CD14-positive monocyte (primary cell): Measurements from ENCODE around the gene CATSPERZ. TPM values are rescaled to one million over a fixed set of nuclear protein-coding genes. Genes with fewer than 3 reads are reported as not detected.

ENCODE experiments used
- DNase-seq, 3 donors: peaks; one replicate each; pipeline ENCODE4 v3.0.0-alpha.2; 2011 to 2022
- H2AFZ ChIP-seq: 2 replicates; pipeline ENCODE4 v1.6.0; 2012; ENCODE audit warnings: mild to moderate bottlenecking, low read depth, low read length, inconsistent platforms; ENCODE audit not compliant: insufficient read depth, poor library complexity, severe bottlenecking
- H3K27ac ChIP-seq, 2 donors: 1 replicate in 1 of 2; 2 replicates in 1 of 2; pipeline ENCODE4 v1.5.1; 2012 to 2013; ENCODE audit warnings: low read length in 2 of 2, control low read depth in 1 of 2, inconsistent platforms in 1 of 2, low read depth in 1 of 2, mild to moderate bottlenecking in 1 of 2
- H3K27me3 ChIP-seq, 2 donors: one replicate each; pipeline versions ENCODE4 v1.6.0 to v1.6.1; 2011 to 2013; ENCODE audit warnings: low read length in 2 of 2; ENCODE audit not compliant: control insufficient read depth in 2 of 2, insufficient read depth in 2 of 2
- H3K36me3 ChIP-seq, 2 donors: replicated peaks in 1 of 2; 1 replicate in 1 of 2; 2 replicates in 1 of 2; pipeline versions ENCODE4 v1.5.1 to v1.6.1; 2012 to 2013; ENCODE audit warnings: low read length in 2 of 2, control low read depth in 1 of 2, inconsistent platforms in 1 of 2, mild to moderate bottlenecking in 1 of 2; ENCODE audit not compliant: insufficient read depth in 2 of 2, control insufficient read depth in 1 of 2
- H3K4me1 ChIP-seq, 2 donors: 1 replicate in 1 of 2; 2 replicates in 1 of 2; pipeline versions ENCODE4 v1.5.1 to v1.6.1; 2012 to 2013; ENCODE audit warnings: low read length in 2 of 2, control low read depth in 1 of 2, inconsistent platforms in 1 of 2, mild to moderate bottlenecking in 1 of 2, moderate library complexity in 1 of 2; ENCODE audit not compliant: insufficient read depth in 2 of 2, control insufficient read depth in 1 of 2
- H3K4me2 ChIP-seq: replicated peaks from 2 replicates; pipeline ENCODE3; 2012; ENCODE audit warnings: low read length, moderate library complexity, mild to moderate bottlenecking; ENCODE audit not compliant: poor library complexity, severe bottlenecking; ENCODE audit errors: extremely low read depth
- H3K4me3 ChIP-seq, 3 experiments: fragments of 200-600 bp in 1 of 3; sonication (generic) in 1 of 3; replicated peaks in 1 of 3; 1 replicate in 2 of 3; 2 replicates in 1 of 3; pipeline ENCODE4 v1.5.1; 2011 to 2013; ENCODE audit warnings: low read length in 3 of 3, mild to moderate bottlenecking in 3 of 3, control low read depth in 2 of 3, low read depth in 2 of 3, inconsistent platforms in 1 of 3, moderate library complexity in 1 of 3
- H3K79me2 ChIP-seq: 2 replicates; pipeline ENCODE4 v1.6.0; 2012; ENCODE audit warnings: mild to moderate bottlenecking, control low read depth, inconsistent platforms, low read length, moderate library complexity; ENCODE audit not compliant: insufficient read depth
- H3K9ac ChIP-seq: 2 replicates; pipeline ENCODE4 v1.6.0; 2017; ENCODE audit warnings: low read length, mild to moderate bottlenecking; ENCODE audit not compliant: insufficient read depth, poor library complexity, severe bottlenecking
- H3K9me3 ChIP-seq, 2 donors: replicated peaks in 1 of 2; 1 replicate in 1 of 2; 2 replicates in 1 of 2; pipeline versions ENCODE4 v1.5.1 to v1.6.1; 2012 to 2013; ENCODE audit warnings: low read length in 2 of 2, control low read depth in 1 of 2; ENCODE audit not compliant: control insufficient read depth in 1 of 2, insufficient read depth in 1 of 2
- H4K20me1 ChIP-seq: 2 replicates; pipeline ENCODE4 v1.6.0; 2012; ENCODE audit warnings: mild to moderate bottlenecking, low read length, control low read depth, moderate library complexity; ENCODE audit not compliant: insufficient read depth
- H3K27ac Mint-ChIP-seq, 7 donors: one replicate each; pipeline ENCODE4 v1.8.0; 2020; ENCODE audit warnings: mild to moderate bottlenecking in 7 of 7, mixed read lengths in 7 of 7, moderate library complexity in 6 of 7, inconsistent platforms in 2 of 7
- H3K27me3 Mint-ChIP-seq, 3 donors: one replicate each; pipeline ENCODE4 v1.8.0; 2021 to 2022; ENCODE audit warnings: low read depth in 3 of 3, mild to moderate bottlenecking in 3 of 3, mixed read lengths in 3 of 3, moderate library complexity in 3 of 3, inconsistent platforms in 1 of 3
- H3K36me3 Mint-ChIP-seq, 2 donors: one replicate each; pipeline ENCODE4 v1.8.0; 2020; ENCODE audit warnings: mixed read lengths in 2 of 2, inconsistent platforms in 1 of 2, mild to moderate bottlenecking in 1 of 2
- H3K4me1 Mint-ChIP-seq: one replicate; pipeline ENCODE4 v1.8.0; 2020; ENCODE audit warnings: mild to moderate bottlenecking, mixed read lengths
- H3K4me3 Mint-ChIP-seq, 2 donors: one replicate each; pipeline ENCODE4 v1.8.0; 2020; ENCODE audit warnings: mild to moderate bottlenecking in 2 of 2, mixed read lengths in 2 of 2, moderate library complexity in 1 of 2
- H3K9me3 Mint-ChIP-seq, 7 donors: one replicate each; pipeline ENCODE4 v1.8.0; 2020 to 2022; ENCODE audit warnings: mixed read lengths in 7 of 7, mild to moderate bottlenecking in 6 of 7, moderate library complexity in 6 of 7, inconsistent platforms in 2 of 7
- WGBS: methylation state at CpG from one replicate; pipeline ENCODE4 v1.1.5; 2013; ENCODE audit warnings: missing lambda C conversion rate; ENCODE audit not compliant: insufficient coverage; 5-methylcytosine and 5-hydroxymethylcytosine counted together
- intact Hi-C, 2 donors: fragments of 100-400 bp; cut with micrococcal nuclease; formaldehyde crosslinking; loops; one replicate each; pipeline versions ENCODE4 v1.15.0 to v1.15.1; 2023
- polyA plus RNA-seq, 3 donors: library from polyadenylated mRNA; depleted of rRNA in 1 of 3; unstranded in 2 of 3; stranded (reverse) in 1 of 3; fragments of 300-500 nt in 2 of 3; fragments of >200 nt in 1 of 3; fragmentation: Illumina TruSeq in 2 of 3; gene quantifications; 1 replicate in 2 of 3; 2 replicates in 1 of 3; pipeline ENCODE4 v1.2.3, GENCODE V29; 2012 to 2021
- TF ChIP-seq, protein P1 (sequence below): fragments of 200-600 bp; IDR thresholded peaks from one replicate; pipeline ENCODE4 v1.8.0; 2022; ENCODE audit warnings: antibody characterized with exemption, mild to moderate bottlenecking

CATSPERZ gene
- polyA plus RNA-seq, 3 donors, result not detected

DNA sequence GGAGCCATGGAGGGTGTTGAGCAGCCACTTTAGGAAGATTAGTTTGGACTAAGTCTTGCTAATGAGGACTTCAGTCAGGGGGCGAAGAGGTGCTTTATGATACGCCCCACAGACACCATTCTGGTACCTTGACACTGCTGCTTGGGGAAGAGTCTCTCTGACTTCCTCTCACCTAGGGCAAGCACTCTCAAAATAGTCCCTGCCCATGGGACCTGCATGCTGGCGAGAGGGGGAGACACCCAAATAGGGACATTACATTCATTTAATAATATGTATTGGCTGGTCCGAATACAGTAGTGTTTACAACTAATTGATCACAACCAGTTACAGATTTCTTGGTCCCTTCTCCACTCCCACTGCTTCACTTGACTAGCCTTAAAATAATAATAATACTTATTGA lies 4.4 kb upstream of the CATSPERZ start:
- TF ChIP-seq, protein P1, sequence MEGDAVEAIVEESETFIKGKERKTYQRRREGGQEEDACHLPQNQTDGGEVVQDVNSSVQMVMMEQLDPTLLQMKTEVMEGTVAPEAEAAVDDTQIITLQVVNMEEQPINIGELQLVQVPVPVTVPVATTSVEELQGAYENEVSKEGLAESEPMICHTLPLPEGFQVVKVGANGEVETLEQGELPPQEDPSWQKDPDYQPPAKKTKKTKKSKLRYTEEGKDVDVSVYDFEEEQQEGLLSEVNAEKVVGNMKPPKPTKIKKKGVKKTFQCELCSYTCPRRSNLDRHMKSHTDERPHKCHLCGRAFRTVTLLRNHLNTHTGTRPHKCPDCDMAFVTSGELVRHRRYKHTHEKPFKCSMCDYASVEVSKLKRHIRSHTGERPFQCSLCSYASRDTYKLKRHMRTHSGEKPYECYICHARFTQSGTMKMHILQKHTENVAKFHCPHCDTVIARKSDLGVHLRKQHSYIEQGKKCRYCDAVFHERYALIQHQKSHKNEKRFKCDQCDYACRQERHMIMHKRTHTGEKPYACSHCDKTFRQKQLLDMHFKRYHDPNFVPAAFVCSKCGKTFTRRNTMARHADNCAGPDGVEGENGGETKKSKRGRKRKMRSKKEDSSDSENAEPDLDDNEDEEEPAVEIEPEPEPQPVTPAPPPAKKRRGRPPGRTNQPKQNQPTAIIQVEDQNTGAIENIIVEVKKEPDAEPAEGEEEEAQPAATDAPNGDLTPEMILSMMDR, result no peak
- Histone ChIP-seq H2AFZ (no peak overlapping the region), H4K20me1 (no peaks in the 10 kb centered on the region), H3K9ac (no peak overlapping the region), H3K27me3 (peaks cover 75 to 91% of the 10 kb centered on the region in 2 donors), H3K9me3 (peaks cover 7 to 50% of the 10 kb centered on the region in 2 donors), H3K4me2 (no peak overlapping the region), H3K4me1 (peaks cover 20 to 34% of the 10 kb centered on the region in 2 donors), H3K27ac (no peak overlapping the region), H3K36me3 (no peaks in the 10 kb centered on the region), H3K79me2 (no peaks in the 10 kb centered on the region), H3K4me3 (no peak overlapping the region)
- Mint-ChIP-seq H3K4me3 (peak overlapping the region in 1 of 2 donors; percentile 91), H3K27me3 (peaks cover 86 to 95% (median 91%) of the 10 kb centered on the region in 3 donors), H3K36me3 (peaks cover 5 to 22% of the 10 kb centered on the region in 2 donors), H3K4me1 (peaks cover 24% of the 10 kb centered on the region), H3K27ac (no peak overlapping the region), H3K9me3 (peaks cover 0 to 42% (median 9%) of the 10 kb centered on the region in 7 donors)
- no peak for DNase-seq
- WGBS, result no CpG with 5 or more reads among the region's 4 CpGs
- intact Hi-C loops, result no loop called here

DNA sequence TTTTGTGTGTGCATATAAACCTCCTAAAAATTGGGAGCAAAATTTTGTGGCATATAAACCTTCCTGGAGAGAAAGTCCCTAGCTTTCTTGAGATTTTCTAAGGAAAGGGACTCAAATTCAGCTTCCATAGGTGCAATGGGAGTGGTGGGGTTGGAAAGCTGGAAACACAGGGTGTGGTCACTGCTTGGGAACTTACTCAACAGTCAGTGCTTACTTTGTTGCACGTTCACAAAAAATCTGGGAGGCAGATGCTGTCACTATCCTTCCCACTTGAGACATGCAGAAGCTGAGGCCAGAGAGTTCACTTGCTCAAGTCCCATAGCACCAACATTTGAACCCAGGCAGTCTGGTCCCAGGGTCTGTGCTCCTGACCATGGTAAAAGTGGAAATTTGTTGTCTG lies 3.9 kb upstream of the CATSPERZ start:
- Histone ChIP-seq H3K79me2 (no peaks in the 10 kb centered on the region), H4K20me1 (no peaks in the 10 kb centered on the region), H3K9me3 (peaks cover 4 to 48% of the 10 kb centered on the region in 2 donors), H3K27me3 (peaks cover 71 to 88% of the 10 kb centered on the region in 2 donors), H3K9ac (no peak overlapping the region), H3K4me1 (peaks cover 23 to 38% of the 10 kb centered on the region in 2 donors), H3K4me3 (no peak overlapping the region), H3K36me3 (no peaks in the 10 kb centered on the region), H3K4me2 (no peak overlapping the region), H2AFZ (no peak overlapping the region), H3K27ac (no peak overlapping the region)
- Mint-ChIP-seq H3K4me3 (peak overlapping the region in 1 of 2 donors; percentile 91), H3K36me3 (peaks cover 5 to 20% of the 10 kb centered on the region in 2 donors), H3K27me3 (peaks cover 84 to 95% (median 89%) of the 10 kb centered on the region in 3 donors), H3K9me3 (peaks cover 0 to 43% (median 9%) of the 10 kb centered on the region in 7 donors), H3K4me1 (peaks cover 26% of the 10 kb centered on the region), H3K27ac (no peak overlapping the region)
- TF ChIP-seq, protein P1, result no peak
- DNase-seq, result no peak
- 0% methylated on average over 1 of the region's 1 CpG for WGBS
- intact Hi-C loops, result no loop called here
